ENCODE data around the gene SMAD7.

The SMAD7 gene

DNA sequence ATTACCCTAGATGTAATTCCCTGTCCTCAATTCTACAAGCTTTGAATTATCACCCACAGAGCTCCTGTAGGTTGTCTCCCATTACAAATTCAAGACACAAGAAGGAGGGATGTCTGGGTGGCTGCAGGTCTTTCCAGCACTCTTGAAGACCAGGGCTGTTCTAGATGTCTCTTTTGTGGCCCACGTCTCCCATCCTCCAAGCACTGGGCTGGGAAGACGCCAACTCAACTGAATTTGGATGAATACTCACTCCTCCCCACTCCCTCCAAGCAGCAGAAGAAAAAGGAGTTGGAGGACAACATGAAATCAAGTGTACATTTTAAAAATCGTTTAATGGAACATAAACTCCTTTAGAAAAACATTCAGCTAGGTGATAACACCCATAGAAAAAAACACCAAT, 31.2 kb downstream of the SMAD7 start:
- Histone ChIP-seq H3K4me3 (no peak overlapping the region), H3K27ac (peak overlapping the region in 1 of 2 donors; percentile 23)
- DNase-seq (ENCODE audit: low spot score) = peak; percentile 40
- TF ChIP-seq, protein P1, sequence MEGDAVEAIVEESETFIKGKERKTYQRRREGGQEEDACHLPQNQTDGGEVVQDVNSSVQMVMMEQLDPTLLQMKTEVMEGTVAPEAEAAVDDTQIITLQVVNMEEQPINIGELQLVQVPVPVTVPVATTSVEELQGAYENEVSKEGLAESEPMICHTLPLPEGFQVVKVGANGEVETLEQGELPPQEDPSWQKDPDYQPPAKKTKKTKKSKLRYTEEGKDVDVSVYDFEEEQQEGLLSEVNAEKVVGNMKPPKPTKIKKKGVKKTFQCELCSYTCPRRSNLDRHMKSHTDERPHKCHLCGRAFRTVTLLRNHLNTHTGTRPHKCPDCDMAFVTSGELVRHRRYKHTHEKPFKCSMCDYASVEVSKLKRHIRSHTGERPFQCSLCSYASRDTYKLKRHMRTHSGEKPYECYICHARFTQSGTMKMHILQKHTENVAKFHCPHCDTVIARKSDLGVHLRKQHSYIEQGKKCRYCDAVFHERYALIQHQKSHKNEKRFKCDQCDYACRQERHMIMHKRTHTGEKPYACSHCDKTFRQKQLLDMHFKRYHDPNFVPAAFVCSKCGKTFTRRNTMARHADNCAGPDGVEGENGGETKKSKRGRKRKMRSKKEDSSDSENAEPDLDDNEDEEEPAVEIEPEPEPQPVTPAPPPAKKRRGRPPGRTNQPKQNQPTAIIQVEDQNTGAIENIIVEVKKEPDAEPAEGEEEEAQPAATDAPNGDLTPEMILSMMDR (IDR thresholded peaks at IDR 0.05) = no peak

DNA sequence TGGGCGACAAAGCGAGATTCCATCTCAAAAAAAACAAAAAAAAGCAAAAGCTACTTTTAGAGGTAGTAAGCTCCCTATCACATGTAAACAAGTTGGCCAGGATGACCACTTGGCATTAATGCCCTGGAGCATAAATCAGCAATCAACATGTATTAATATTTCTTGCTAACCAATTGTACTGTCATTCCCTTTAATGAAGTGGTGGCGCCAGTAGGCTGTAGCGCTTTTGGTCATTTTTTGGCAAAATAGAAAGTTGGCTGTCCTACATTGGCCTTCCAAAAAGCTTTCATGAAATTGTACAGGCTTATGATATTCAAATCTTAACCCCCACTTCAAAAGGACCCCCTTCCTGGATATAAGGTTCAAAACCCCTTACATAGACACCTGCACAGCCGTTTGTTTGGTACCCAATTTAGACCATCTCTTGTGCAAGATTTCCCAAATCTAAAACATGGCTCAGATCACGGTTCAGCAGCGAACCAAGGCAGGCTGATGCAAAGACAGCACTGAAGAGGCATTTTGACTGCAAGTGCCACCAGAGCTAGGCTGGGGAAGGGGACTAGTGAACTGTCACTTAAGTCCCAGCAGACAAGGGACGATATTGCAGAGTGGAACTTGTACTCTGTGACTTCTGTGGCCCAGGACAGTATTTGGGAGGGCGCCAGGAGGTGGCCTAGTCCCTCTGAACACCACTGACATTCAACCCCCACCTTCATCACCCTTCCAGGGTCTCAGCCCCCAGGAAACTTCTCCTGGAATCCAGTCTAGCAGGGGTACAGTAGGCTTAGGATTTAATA, 31.9 kb downstream of the SMAD7 start:
- TF ChIP-seq, protein P1 (IDR thresholded peaks at IDR 0.05) = no peak
- H3K4me3 ChIP-seq = no peak overlapping the region
- peak; percentile 64 for DNase-seq (ENCODE audit: low spot score)
- H3K27ac ChIP-seq = peak overlapping the region in 1 of 2 donors; percentile 23

DNA sequence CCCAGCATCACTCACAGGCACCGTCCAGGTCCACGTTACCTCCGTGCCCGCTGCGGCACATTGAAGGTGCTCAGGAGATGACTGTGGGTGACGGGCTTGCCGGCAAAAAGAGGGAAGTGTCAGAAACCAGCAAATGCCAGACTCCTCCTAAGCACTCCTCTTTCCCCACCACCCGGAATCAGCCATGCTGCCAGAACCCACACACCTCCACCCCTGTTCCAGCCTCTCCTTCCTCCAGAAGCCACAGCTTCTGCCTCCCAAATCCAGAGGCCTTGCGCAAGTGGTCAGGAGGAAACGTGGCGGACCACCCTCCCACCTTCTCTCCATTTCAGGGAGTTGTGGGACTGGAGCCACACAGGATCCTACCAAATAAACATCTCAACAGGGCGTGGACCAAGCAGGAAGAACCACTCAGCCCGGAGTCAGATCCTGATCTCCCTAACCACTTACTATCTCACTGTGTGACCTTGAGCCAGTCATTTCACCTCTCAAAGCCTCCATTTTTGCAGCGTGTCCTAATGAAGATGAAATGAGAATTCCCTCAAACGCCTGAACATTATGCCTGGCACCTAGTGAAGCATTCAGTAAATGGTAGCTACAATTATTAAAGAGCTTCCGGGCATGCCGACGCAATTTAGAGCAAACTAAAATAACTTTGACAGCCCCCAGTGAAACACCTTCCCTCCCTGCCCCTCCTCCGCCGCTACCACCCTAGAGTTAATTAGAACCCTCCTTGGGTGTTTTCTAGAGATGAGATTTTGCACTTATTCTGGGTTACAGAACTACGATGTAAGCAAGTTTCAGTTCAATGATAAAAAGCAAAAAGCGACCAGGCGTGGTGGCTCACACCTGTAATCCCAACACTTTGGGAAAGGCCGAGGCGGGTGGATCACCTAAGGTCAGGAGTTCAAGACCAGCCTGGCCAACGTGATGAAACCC, 32.9 kb downstream of the SMAD7 start:
- TF ChIP-seq, protein P1 (IDR thresholded peaks at IDR 0.05) = no peak
- Histone ChIP-seq H3K27ac (peak overlapping the region in 1 of 2 donors; percentile 19), H3K4me3 (no peak overlapping the region)
- DNase-seq (ENCODE audit: low spot score) = peak; percentile 55

DNA sequence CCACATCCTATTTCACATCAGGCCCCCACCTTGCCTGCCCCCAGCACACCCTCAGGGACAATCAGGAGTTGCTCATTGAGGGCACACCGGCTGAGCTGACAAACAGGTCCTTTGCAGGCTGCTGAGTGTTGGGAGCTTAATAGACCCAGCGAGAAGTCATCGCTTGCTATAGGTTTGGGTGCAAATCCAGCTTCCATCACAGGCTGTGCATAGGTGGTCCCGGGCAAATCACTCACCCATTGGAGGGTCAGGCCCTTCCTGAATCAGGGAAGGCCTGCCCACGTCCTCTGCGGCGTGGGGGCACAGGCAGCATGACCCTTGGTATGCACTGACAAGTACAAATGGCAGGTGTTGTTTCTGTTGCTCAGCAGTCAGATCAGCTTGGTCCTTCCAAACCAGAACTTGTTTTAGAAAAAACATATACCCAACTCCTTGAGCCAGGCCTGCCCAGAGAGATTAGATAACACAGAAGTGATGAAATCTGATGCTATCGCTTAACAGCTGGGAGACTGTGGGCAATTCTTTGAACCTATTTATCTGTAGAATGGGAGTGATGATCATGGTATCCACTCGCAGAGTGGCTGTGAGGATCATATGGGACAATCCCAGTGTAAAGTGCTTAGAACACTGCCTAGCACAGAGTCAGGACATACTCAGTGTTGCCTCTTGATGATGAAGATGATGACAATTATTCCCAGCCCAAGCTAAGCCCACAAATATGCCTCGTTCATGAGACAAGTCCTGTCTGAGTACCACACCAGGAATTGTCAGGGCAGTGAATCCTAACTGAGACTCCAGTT, 34.9 kb downstream of the SMAD7 start:
- TF ChIP-seq, protein P1 (IDR thresholded peaks at IDR 0.05) = no peak
- peak; percentile 55 for DNase-seq (ENCODE audit: low spot score)
- peak overlapping the region in 1 of 2 donors; percentile 42 for H3K27ac ChIP-seq
- H3K4me3 ChIP-seq = no peak overlapping the region

DNA sequence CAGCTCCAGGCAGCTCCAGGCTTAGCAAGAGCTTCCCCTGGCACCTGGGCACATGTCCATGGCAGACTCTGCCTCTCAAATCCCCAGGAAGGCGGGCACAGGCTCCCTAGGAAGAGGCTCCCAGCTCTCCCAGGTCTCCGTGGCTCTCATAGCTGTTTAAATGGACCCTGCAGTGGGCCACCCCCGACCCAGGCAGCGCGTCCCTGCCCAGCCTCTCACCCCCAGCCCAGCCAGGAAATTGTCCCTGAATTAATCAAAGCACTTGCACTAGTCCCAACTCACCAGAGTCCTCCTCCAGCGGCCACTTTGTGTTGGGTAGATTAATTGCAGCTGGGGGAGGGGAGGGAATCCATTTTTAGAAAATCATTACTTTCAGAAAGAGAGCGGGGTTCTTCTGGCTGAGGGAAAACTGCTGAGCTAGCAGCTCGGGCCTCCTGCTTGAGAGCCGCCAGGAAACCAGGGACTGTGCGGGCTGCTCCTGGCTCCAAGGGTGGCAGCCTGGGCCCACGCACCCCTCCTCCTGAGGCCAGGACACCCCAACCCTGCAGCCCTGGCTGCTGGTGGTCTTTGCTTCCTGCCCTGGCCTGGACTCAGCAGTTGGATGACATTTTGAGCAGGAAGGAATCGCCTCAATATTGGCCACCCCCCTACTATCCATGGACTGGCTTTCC, 36.0 kb downstream of the SMAD7 start:
- peak; percentile 67 for DNase-seq (ENCODE audit: low spot score)

More for the DNA sequence above, 36.0 kb downstream of the SMAD7 start:
- TF ChIP-seq, protein P1 (IDR thresholded peaks at IDR 0.05) = no peak
- no peak overlapping the region for H3K27ac ChIP-seq
- H3K4me3 ChIP-seq = no peak overlapping the region
